ENCODE measurements around the gene PLXNA4.

DNA sequence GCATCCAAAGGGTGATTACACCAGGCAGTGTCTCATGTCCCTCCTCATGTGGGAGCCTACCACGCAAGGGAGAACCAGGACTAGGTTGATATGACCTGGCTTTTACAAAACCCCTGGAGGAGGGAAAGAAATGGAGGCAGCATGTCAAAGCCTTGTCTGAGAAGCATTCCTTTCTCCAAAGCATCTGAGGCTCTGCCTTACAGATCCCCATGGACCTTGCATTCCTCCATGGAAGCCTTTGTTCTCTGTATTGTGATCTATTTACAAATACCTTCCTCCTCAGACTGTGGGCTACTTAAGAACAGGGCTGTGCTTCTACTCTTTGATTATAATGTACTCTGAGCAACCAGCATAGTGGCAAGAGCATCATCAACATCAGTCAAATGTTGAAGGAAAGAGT lies 197.0 kb downstream of the PLXNA4 start:
- TF ChIP-seq, protein P1, sequence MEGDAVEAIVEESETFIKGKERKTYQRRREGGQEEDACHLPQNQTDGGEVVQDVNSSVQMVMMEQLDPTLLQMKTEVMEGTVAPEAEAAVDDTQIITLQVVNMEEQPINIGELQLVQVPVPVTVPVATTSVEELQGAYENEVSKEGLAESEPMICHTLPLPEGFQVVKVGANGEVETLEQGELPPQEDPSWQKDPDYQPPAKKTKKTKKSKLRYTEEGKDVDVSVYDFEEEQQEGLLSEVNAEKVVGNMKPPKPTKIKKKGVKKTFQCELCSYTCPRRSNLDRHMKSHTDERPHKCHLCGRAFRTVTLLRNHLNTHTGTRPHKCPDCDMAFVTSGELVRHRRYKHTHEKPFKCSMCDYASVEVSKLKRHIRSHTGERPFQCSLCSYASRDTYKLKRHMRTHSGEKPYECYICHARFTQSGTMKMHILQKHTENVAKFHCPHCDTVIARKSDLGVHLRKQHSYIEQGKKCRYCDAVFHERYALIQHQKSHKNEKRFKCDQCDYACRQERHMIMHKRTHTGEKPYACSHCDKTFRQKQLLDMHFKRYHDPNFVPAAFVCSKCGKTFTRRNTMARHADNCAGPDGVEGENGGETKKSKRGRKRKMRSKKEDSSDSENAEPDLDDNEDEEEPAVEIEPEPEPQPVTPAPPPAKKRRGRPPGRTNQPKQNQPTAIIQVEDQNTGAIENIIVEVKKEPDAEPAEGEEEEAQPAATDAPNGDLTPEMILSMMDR (conservative IDR thresholded peaks at IDR 0.05) = no peak
- no peak for TF ChIP-seq EZH2 (IDR thresholded peaks at IDR 0.05; ENCODE audit: low read depth)

Data from PC-9 (cell line).